ENCODE measurements around the gene TNS3.
"Not testable (repeated sequence)": the region's sequence is repeated elsewhere in the genome, so short reads cannot be mapped to it uniquely, and the experiment has no call there.

Gene TNS3

DNA sequence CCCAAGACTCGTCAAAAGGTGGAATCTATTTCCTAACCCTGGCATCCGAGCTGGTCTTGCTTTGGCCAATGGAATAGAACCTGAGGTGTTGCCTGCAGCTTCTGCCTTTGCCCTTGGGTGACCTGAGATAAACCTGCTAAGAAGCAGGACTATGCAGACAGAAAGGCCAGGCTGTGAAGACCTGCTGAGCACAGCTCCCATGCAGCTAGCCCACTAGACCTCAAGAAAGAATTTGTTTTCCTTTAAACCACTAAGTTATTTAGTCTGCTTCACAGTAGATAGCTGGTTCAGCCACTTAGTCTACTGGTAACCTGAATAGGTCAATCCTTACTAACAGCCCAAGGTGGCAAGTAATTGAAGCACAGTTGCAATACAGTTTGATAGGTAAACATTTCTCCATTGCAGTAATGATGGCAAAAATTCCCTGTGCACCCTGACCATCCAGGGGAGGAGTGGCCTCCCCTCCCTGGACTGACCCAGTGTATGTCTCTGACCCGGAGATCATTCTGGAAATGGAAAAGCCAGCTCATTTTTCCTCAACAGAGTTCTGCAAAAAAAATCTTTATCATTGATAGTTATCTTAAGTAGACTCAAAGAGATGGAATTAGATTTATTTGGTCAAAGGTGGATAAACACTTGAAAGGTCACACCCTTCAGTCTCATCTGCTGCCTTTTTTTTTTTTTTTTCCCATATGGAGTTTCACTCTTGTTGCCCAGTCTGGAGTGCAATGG lies 20.0 kb downstream of the TNS3 start:
- DNase-seq (ENCODE audit: low spot score), result no peak

- DNase-seq (ENCODE audit: low spot score), result no peak
These were observed 22.3 kb downstream of the TNS3 start for GRCh38 chr7:47559306-47560220.

DNA sequence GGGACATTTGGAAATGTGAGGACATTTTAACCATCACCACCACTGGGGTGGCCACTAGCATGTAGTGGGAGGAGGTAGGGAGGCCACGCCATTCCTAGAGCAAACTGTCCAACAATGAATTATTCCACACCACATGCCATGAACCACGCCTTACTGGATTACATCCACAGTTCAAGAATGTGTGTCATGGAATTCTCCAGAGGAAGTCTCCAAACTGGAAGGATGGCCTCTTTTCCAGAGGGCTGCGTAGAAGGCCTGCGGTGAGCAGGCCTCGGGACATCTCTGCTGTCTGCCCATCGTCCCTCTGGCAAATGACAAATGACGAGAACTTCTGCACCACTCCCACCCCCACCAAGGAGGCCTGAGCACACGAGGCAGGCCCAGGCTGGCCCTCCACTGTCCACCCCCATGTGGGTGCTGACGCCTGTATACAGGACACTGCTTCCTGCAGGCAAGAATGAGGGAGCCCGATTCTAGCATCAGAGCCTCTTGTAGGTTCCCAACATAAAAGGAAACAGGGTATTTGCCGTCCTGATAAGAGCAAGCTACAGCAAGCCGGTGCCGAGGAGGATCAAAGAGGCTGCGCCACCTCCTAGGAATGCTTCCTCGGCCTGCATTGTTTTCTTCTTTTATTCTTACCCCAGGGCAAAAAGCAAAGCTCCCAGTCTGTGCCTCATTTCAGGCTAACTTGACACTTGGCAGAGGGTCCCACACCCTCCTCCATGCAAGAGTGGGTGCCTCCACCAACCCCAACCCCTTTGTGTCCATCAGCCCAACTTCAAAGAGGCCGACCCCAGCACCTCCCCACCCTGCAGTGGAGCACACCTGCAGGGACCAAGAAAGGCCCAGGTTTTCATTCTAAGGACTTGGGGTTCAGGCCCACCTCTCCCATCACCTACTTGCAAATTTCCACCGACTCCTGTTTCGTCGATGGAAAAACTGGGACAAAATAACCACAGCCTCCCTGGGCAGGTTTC lies 23.9 kb downstream of the TNS3 start:
- no peak for DNase-seq (ENCODE audit: low spot score)

GRCh38 chr7:47557317-47557693 lies 24.6 kb downstream of the TNS3 start:
- DNase-seq (ENCODE audit: low spot score), result no peak

- DNase-seq (ENCODE audit: low spot score), result no peak
These were observed 25.3 kb downstream of the TNS3 start for GRCh38 chr7:47556511-47557180.

DNA sequence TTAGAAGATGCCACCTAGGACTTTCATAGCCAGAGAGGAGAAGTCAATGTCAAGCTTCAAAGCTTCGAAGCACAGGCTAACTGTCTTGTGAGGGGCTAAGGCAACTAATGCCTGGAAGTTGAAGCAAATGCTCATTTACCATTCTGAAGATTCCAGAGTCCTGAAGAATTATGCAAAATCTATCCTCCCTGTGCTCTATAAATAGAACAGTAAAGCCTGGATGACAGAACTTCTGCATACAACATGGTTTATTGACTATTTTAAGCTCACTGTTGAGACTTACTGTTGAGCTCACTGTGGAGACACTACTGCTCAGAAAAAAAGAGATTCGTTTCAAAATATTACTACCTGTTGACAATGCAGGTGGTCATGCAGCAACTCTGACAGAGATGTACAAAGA lies 28.6 kb downstream of the TNS3 start:
- DNase-seq (ENCODE audit: low spot score), result no peak

GRCh38 chr7:47552621-47553020 lies 29.3 kb downstream of the TNS3 start:
- DNase-seq (ENCODE audit: low spot score), result no peak

- DNase-seq (ENCODE audit: low spot score), result no peak
These were observed 30.1 kb downstream of the TNS3 start for GRCh38 chr7:47551668-47552440.

DNA sequence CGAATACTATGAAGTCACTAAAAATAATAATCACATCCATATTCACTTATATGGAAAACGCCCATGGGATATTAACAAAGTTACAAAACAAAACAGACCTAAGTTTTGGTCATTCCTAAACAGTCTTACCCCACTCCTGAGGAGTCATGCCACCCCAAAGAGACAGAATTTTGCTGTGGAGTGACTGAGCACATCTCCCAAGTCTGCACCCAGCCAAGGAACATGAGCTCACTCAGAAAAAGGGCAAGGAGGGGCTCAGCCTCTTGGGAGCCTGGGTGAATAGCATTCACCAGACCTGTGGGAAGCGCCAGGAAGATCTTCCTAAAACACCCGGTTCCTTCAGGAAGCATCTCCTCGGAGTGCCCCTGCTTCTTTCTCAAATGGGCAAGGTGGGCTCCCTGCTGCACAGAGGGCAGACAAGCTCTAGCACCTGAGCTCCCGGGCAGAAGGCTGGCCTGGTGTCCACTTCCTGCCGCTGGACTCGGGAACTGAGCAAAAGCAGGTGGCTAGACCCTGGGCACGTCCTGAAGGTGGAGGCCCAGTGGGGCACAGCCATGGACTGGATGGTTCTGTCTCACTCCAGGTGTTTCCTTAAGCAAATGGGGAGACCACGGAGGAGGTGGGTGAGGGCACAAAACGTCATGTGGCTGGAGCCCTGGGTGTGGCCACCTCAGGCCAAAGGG lies 31.0 kb downstream of the TNS3 start:
- DNase-seq (ENCODE audit: low spot score), result no peak

GRCh38 chr7:47549916-47550315 lies 32.0 kb downstream of the TNS3 start:
- DNase-seq (ENCODE audit: low spot score), result no peak

- DNase-seq (ENCODE audit: low spot score), result no peak
These were observed 32.5 kb downstream of the TNS3 start for GRCh38 chr7:47549397-47549796.

GRCh38 chr7:47548546-47548945 lies 33.4 kb downstream of the TNS3 start:
- no peak for DNase-seq (ENCODE audit: low spot score)

DNA sequence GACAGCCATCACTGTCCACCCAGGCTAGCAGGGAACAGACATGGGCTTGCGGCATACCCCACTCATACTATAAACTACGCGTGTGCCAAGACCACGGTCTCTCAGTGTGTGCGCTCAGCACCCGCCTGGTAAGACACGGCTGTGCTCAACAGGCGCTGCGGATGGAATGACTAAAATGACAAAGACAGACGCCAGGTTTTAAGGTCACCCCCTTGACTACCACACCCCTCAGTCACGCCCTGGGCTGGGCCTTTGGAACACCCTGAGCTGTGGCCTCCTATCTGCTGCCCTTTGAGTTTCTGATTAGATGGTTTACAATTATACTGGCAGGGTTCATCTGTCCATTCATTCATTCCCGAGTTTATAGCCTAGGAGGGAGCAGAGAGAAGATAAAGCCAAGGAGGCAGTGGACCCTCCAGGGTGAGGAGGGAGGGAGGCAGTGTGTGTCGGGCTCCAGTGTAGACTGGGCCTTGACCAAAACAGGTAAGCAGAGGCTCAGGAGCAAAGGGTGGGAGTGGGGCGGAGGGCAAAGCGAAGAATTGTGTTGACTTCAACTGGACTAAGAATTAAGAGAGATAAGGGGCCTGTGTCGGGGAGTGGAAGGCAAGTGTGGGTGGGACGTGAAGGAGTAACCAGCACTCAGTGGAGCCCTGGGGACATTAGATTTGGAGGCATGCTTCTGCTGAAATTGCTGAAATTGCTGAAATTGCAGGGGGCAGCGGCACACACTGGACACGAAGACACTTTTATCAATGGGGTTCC lies 35.0 kb downstream of the TNS3 start:
- DNase-seq (ENCODE audit: low spot score), result no peak

- no peak for DNase-seq (ENCODE audit: low spot score)
These were observed 35.7 kb downstream of the TNS3 start for GRCh38 chr7:47546171-47546570.

DNA sequence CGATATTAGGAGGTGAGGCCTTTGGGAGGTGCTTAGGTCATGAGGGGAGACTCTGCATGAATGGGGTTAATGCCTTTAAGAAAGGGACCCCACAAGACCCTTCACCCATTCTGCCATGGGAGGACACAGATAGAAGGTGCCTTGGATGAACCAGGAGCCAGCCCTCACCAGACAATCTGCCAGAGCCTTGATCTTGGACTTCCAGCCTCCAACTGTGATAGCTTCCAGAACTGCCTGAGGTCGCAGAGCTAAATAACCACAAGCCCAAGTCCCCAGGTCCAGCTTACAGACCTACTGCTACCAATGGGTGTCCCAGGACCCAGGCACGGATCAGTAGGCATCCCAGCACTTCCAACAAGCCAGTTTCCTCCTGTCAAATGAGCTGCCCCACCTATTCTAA lies 37.5 kb downstream of the TNS3 start:
- no peak for DNase-seq (ENCODE audit: low spot score)

GRCh38 chr7:47543714-47544113 lies 38.2 kb downstream of the TNS3 start:
- no peak for DNase-seq (ENCODE audit: low spot score)

DNA sequence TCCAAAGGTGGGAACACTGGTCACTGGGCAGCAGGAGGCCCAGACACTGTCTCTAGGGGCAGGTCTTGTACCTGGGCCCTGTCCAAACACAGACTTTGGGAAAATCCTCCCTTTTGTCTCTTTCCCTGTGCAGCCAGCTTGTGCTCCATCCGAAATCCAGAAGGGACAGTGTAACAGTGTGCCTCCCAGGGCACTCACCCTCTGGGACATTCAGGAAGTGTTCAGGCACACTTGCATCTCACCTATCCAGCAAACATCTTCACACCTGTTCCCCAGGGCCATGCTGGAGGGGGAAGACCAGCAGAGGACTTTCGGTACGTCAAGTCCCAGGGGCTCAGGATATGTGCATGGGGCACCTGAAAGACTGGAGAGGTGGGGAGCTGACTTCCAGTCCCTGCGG lies 38.9 kb downstream of the TNS3 start:
- DNase-seq (ENCODE audit: low spot score), result no peak

DNA sequence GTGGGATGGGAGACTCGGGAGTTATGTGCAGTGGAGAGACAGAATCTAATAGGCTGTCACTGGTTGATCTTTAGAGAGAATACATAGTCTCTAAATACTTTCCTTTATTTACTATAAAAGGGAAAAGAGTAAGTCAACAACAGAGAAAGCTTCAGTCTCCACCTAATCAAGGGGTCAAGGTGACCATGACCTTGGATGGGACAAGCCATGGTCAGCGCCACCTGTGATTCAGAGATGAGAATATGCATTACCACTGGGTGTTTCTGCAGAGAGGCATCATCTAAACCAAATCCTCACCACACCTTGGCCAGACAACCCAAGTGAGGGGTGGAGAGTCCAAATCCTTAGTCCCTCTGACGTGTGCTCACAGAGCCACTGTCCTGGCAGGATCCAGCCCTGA lies 39.9 kb downstream of the TNS3 start:
- no peak for DNase-seq (ENCODE audit: low spot score)

GRCh38 chr7:47541485-47541884 lies 40.4 kb downstream of the TNS3 start:
- DNase-seq (ENCODE audit: low spot score), result not testable (repeated sequence)

Data from kidney capillary endothelial cell (primary cell).